Activated T-cell treated with anti-CD3 and anti-CD28 coated beads, Interleukin-2, amount 50 U/mL, for 72 hours (primary cell): ENCODE results near the gene OGT. TPM values are rescaled to one million over a fixed set of nuclear protein-coding genes. Genes with fewer than 3 reads are reported as not detected.
A peak's percentile ranks its signal among the peaks of the same experiment; 100 is the strongest.
"Not testable (repeated sequence)": the region's sequence is repeated elsewhere in the genome, so short reads cannot be mapped to it uniquely, and the experiment has no call there.

Experiments
- ATAC-seq, 2 donors: fragments of 150-1000 bp; cut with Tn5 transposase; replicated peaks in 1 of 2; 2 replicates each; pipeline ENCODE4 v1.10.0; 2021; ENCODE audit warnings: moderate library complexity in 2 of 2, mild to moderate bottlenecking in 1 of 2
- DNase-seq, 2 donors: peaks; one replicate each; pipeline ENCODE4 v3.0.0; 2021 to 2022; ENCODE audit warnings: mixed read lengths in 1 of 2
- H3K27ac Mint-ChIP-seq: one replicate; pipeline ENCODE4 v1.8.0; 2022; ENCODE audit warnings: mild to moderate bottlenecking, moderate library complexity, mixed read lengths
- H3K27me3 Mint-ChIP-seq: one replicate; pipeline ENCODE4 v1.8.0; 2022; ENCODE audit warnings: low read depth, mixed read lengths
- H3K36me3 Mint-ChIP-seq, 2 donors: one replicate each; pipeline ENCODE4 v1.8.0; 2022; ENCODE audit warnings: mixed read lengths in 2 of 2, mild to moderate bottlenecking in 1 of 2; ENCODE audit not compliant: insufficient read depth in 2 of 2
- H3K4me1 Mint-ChIP-seq: one replicate; pipeline ENCODE4 v1.8.0; 2022; ENCODE audit warnings: low read depth, mixed read lengths
- H3K4me3 Mint-ChIP-seq, 2 donors: one replicate each; pipeline ENCODE4 v1.8.0; 2022; ENCODE audit warnings: mild to moderate bottlenecking in 2 of 2, mixed read lengths in 2 of 2, moderate library complexity in 2 of 2
- H3K9me3 Mint-ChIP-seq, 2 donors: one replicate each; pipeline ENCODE4 v1.8.0; 2022; ENCODE audit warnings: mixed read lengths in 2 of 2
- total RNA-seq, 2 donors: library from RNA; stranded (reverse); gene quantifications; one replicate each; pipeline ENCODE4 v1.2.3, GENCODE V29; 2022

The OGT gene
- total RNA-seq: 100 to 1,000 TPM; 702 to 788 TPM

- DNase-seq (peak; percentile 90 to 93), ATAC-seq (peak; percentile 80 to 81)
- Mint-ChIP-seq H3K9me3 (no peaks in the 10 kb centered on the region), H3K4me1 (peaks cover 17% of the 10 kb centered on the region), H3K36me3 (peaks cover 24 to 33% of the 10 kb centered on the region in 2 donors), H3K4me3 (peak within 1 kb of the TSS; percentile 97 to 100), H3K27me3 (peaks cover 7% of the 10 kb centered on the region), H3K27ac (peak within 1 kb of the TSS; percentile 100)
Observed at GRCh38 chrX:71532753-71533425, at the start of gene OGT. Gene OGT (plus strand): TSS chrX:71533104. CDS start chrX:71533300, 196 bp downstream.

GRCh38 chrX:71487814-71488213, 45.1 kb upstream of the OGT start:
- Mint-ChIP-seq H3K9me3 (no peaks in the 10 kb centered on the region), H3K27ac (no peak overlapping the region), H3K36me3 (no peaks in the 10 kb centered on the region), H3K27me3 (no peaks in the 10 kb centered on the region), H3K4me1 (peaks cover 20% of the 10 kb centered on the region), H3K4me3 (no peak overlapping the region)
- DNase-seq: no peak
- ATAC-seq: no peak

- no peak for DNase-seq
- H3K9me3 Mint-ChIP-seq: no peaks in the 10 kb centered on the region
- no peak overlapping the region for H3K27ac Mint-ChIP-seq
- H3K27me3 Mint-ChIP-seq: no peaks in the 10 kb centered on the region
- no peak overlapping the region for H3K4me3 Mint-ChIP-seq
- ATAC-seq: no peak
- H3K36me3 Mint-ChIP-seq: no peaks in the 10 kb centered on the region
- H3K4me1 Mint-ChIP-seq: peaks cover 28% of the 10 kb centered on the region
Observed at GRCh38 chrX:71489540-71489939, 43.4 kb upstream of the OGT start.

GRCh38 chrX:71492231-71493065, 40.5 kb upstream of the OGT start:
- H3K27me3 Mint-ChIP-seq: peaks cover 7% of the 10 kb centered on the region
- H3K9me3 Mint-ChIP-seq: no peaks in the 10 kb centered on the region
- H3K4me1 Mint-ChIP-seq: peaks cover 28% of the 10 kb centered on the region
- peak overlapping the region in 1 of 2 donors; percentile 88 for H3K4me3 Mint-ChIP-seq
- peak in 1 of 2 donors; percentile 61 for DNase-seq
- ATAC-seq: peak in 1 of 2 donors; percentile 83
- H3K36me3 Mint-ChIP-seq: no peaks in the 10 kb centered on the region
- H3K27ac Mint-ChIP-seq: no peak overlapping the region

- Mint-ChIP-seq H3K4me3 (peak overlapping the region in 1 of 2 donors; percentile 88), H3K4me1 (peaks cover 28% of the 10 kb centered on the region), H3K36me3 (no peaks in the 10 kb centered on the region), H3K9me3 (no peaks in the 10 kb centered on the region), H3K27me3 (peaks cover 7% of the 10 kb centered on the region), H3K27ac (no peak overlapping the region)
- DNase-seq (no peak), ATAC-seq (no peak)
Observed at GRCh38 chrX:71493111-71493613, 39.7 kb upstream of the OGT start.

GRCh38 chrX:71495979-71496378, 36.9 kb upstream of the OGT start:
- not testable (repeated sequence) for DNase-seq, H3K27me3 Mint-ChIP-seq, H3K9me3 Mint-ChIP-seq, H3K27ac Mint-ChIP-seq, H3K36me3 Mint-ChIP-seq, H3K4me3 Mint-ChIP-seq, ATAC-seq
- H3K4me1 Mint-ChIP-seq: peaks cover 19% of the 10 kb centered on the region

GRCh38 chrX:71496476-71496875, 36.4 kb upstream of the OGT start:
- Mint-ChIP-seq H3K4me3 (no peak overlapping the region), H3K4me1 (peaks cover 16% of the 10 kb centered on the region), H3K9me3 (peaks cover 0 to 1% of the 10 kb centered on the region in 2 donors), H3K27me3 (peaks cover 7% of the 10 kb centered on the region), H3K27ac (no peak overlapping the region), H3K36me3 (no peaks in the 10 kb centered on the region)
- ATAC-seq (no peak), DNase-seq (no peak)

- H3K4me3 Mint-ChIP-seq, DNase-seq, H3K4me1 Mint-ChIP-seq, H3K27ac Mint-ChIP-seq, H3K27me3 Mint-ChIP-seq, H3K36me3 Mint-ChIP-seq, ATAC-seq, H3K9me3 Mint-ChIP-seq: not testable (repeated sequence)
Observed at GRCh38 chrX:71502080-71502479, 30.8 kb upstream of the OGT start.

GRCh38 chrX:71504346-71504745, 28.6 kb upstream of the OGT start:
- H3K27me3 Mint-ChIP-seq: peaks cover 9% of the 10 kb centered on the region
- no peak overlapping the region for H3K4me3 Mint-ChIP-seq
- no peak for ATAC-seq
- H3K4me1 Mint-ChIP-seq: no peaks in the 10 kb centered on the region
- no peak for DNase-seq
- peaks cover 0 to 1% of the 10 kb centered on the region in 2 donors for H3K9me3 Mint-ChIP-seq
- no peaks in the 10 kb centered on the region for H3K36me3 Mint-ChIP-seq
- H3K27ac Mint-ChIP-seq: no peak overlapping the region

- peaks cover 0 to 4% of the 10 kb centered on the region in 2 donors for H3K9me3 Mint-ChIP-seq
- H3K4me3 Mint-ChIP-seq: no peak overlapping the region
- DNase-seq (no peak), ATAC-seq (no peak)
- no peaks in the 10 kb centered on the region for H3K36me3 Mint-ChIP-seq
- H3K27ac Mint-ChIP-seq: no peak overlapping the region
- peaks cover 5% of the 10 kb centered on the region for H3K4me1 Mint-ChIP-seq
- peaks cover 17% of the 10 kb centered on the region for H3K27me3 Mint-ChIP-seq
Observed at GRCh38 chrX:71509289-71509688, 23.6 kb upstream of the OGT start.

- DNase-seq (no peak), ATAC-seq (no peak)
- no peak overlapping the region for H3K27ac Mint-ChIP-seq
Observed at GRCh38 chrX:71510161-71510560, 22.7 kb upstream of the OGT start.

GRCh38 chrX:71513731-71514130, 19.2 kb upstream of the OGT start:
- not testable (repeated sequence) for H3K4me3 Mint-ChIP-seq, H3K36me3 Mint-ChIP-seq, DNase-seq, ATAC-seq, H3K27ac Mint-ChIP-seq, H3K9me3 Mint-ChIP-seq
- Mint-ChIP-seq H3K4me1 (peaks cover 17% of the 10 kb centered on the region), H3K27me3 (peaks cover 19% of the 10 kb centered on the region)

More at GRCh38 chrX:71510161-71510560, 22.7 kb upstream of the OGT start:
- peaks cover 0 to 4% of the 10 kb centered on the region in 2 donors for H3K9me3 Mint-ChIP-seq
- H3K4me1 Mint-ChIP-seq: peaks cover 13% of the 10 kb centered on the region
- H3K27me3 Mint-ChIP-seq: peaks cover 19% of the 10 kb centered on the region
- H3K36me3 Mint-ChIP-seq: no peaks in the 10 kb centered on the region
- H3K4me3 Mint-ChIP-seq: no peak overlapping the region

- ATAC-seq (peak; percentile 98 to 99), DNase-seq (peak; percentile 37 to 61)
- peak overlapping the region; percentile 2 to 46 for H3K4me3 Mint-ChIP-seq
- no peaks in the 10 kb centered on the region for H3K36me3 Mint-ChIP-seq
- H3K27ac Mint-ChIP-seq: no peak overlapping the region
- peaks cover 17% of the 10 kb centered on the region for H3K4me1 Mint-ChIP-seq
- peaks cover 19% of the 10 kb centered on the region for H3K27me3 Mint-ChIP-seq
- H3K9me3 Mint-ChIP-seq: peaks cover 0 to 4% of the 10 kb centered on the region in 2 donors
Observed at GRCh38 chrX:71514367-71515037, 18.4 kb upstream of the OGT start.
